Measurements from ENCODE around the gene VPS13D. TPM values are rescaled to one million over a fixed set of nuclear protein-coding genes. Genes with fewer than 3 reads are reported as not detected.

The VPS13D gene
- total RNA-seq, 2 donors from 2014 or later: 54.0 to 63.3 TPM

DNA sequence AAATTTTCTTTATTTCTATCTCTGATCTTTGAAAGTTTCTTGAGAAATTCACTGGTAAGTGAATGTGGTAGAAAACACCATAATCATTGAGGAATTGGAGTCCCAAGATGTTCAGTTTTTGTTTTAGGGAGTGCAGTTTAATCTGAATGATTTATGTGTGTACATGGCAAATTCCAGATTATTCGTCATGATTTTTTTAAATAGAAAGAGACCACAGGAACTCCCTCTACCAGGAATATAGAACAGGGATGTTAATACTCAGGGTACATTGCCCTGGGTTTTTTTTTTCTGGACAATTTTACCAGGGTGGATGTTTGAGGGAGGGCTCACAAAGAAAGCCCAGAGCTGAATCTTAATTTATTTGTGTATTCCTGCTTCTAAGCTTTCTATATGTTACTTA, 109.0 kb downstream of the VPS13D start:
- intact Hi-C loops (cut with DNase I): no loop called here
- Histone ChIP-seq H3K9me3 (no peaks in the 10 kb centered on the region), H3K27ac (peak overlapping the region in 3 of 4 donors; percentile 4 to 49 (median 23)), H3K36me3 (replicated peaks in 1 of 2; ENCODE audit: insufficient read depth in 1 of 2, low read depth in 2 of 2) (no peaks in the 10 kb centered on the region), H3K4me1 (peaks cover 89% of the 10 kb centered on the region), H3K27me3 (no peaks in the 10 kb centered on the region), H3K4me3 (no peak overlapping the region)
- DNase-seq: no peak
- WGBS, 2 donors: 15 to 23% methylated on average over 1 of the region's 1 CpG
- TF ChIP-seq, protein P1, sequence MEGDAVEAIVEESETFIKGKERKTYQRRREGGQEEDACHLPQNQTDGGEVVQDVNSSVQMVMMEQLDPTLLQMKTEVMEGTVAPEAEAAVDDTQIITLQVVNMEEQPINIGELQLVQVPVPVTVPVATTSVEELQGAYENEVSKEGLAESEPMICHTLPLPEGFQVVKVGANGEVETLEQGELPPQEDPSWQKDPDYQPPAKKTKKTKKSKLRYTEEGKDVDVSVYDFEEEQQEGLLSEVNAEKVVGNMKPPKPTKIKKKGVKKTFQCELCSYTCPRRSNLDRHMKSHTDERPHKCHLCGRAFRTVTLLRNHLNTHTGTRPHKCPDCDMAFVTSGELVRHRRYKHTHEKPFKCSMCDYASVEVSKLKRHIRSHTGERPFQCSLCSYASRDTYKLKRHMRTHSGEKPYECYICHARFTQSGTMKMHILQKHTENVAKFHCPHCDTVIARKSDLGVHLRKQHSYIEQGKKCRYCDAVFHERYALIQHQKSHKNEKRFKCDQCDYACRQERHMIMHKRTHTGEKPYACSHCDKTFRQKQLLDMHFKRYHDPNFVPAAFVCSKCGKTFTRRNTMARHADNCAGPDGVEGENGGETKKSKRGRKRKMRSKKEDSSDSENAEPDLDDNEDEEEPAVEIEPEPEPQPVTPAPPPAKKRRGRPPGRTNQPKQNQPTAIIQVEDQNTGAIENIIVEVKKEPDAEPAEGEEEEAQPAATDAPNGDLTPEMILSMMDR (IDR thresholded peaks at IDR 0.05): no peak
- no peak for TF ChIP-seq POLR2A (IDR thresholded peaks at IDR 0.05)
- ATAC-seq: no peak

DNA sequence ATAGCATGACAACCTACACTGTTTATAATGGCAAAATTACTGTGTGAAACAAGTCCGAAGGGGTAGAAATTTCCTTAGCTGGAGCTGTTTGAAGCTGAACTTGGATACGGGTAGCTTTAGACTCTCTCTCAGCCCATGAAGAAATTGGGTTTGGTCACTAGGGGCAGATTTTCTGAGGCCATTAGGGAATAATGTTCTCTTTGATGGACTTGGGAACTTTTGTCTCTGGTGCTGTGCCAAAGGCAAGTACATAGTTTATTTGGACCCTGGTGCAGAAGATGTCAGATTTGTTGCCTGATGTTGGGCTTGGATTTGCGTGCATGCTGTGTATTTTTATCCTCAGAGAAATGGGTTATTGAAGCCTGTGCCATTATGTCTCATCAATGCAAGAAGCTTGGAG, 109.6 kb downstream of the VPS13D start:
- TF ChIP-seq, protein P1 (IDR thresholded peaks at IDR 0.05): peak in 4 of 7 experiments; percentile 11 to 29 (median 25)
- TF ChIP-seq POLR2A (IDR thresholded peaks at IDR 0.05): no peak
- H3K27ac ChIP-seq: peak overlapping the region; percentile 4 to 49 (median 17)
- H3K27me3 ChIP-seq: no peaks in the 10 kb centered on the region
- peaks cover 89% of the 10 kb centered on the region for H3K4me1 ChIP-seq
- H3K9me3 ChIP-seq: no peaks in the 10 kb centered on the region
- intact Hi-C loops (cut with DNase I): no loop called here
- no peak overlapping the region for H3K4me3 ChIP-seq
- 33 to 49% methylated on average over 3 of the region's 3 CpGs for WGBS, 2 donors
- DNase-seq (peak in 2 of 4 donors; percentile 14 to 24), ATAC-seq (no peak)
- no peaks in the 10 kb centered on the region for H3K36me3 ChIP-seq (replicated peaks in 1 of 2; ENCODE audit: insufficient read depth in 1 of 2, low read depth in 2 of 2)

DNA sequence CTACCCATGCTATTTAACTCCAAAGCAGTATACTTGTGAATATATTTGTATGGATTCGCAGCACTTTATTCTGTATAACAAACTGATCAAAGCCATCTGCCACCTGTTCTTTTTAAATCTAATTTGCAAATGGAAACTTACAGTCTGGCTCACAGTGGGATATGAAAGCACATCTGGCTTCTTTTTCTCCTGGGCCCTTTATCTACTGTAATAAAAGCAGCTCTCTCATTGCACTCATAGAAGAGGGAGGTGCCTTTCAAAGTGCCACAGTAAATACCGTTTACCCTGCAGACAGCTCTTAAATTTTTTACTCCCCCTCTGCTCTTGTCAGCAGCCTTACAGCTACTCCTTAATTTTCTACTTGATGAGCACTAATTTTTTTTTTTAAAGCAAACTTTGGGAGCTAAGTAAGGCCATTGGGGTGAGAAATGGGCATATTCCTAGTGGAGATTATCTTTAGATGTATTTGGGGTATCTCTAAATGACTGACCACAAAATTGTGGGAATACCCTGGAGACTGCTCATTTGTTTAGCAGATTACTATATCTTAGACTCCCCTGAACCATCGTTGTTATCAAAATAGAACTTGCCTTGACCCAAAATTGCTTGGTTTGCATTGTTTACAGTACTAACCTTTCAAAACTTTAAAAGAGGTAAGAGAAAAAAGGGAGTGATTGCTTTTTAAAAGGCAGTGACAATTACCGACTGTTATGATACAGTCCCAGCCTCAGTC, 110.1 kb downstream of the VPS13D start:
- H3K27ac ChIP-seq: peak overlapping the region; percentile 4 to 49 (median 17)
- DNase-seq (no peak), ATAC-seq (no peak)
- no peak overlapping the region for H3K4me3 ChIP-seq
- no peak for TF ChIP-seq POLR2A (IDR thresholded peaks at IDR 0.05)
- TF ChIP-seq, protein P1 (IDR thresholded peaks at IDR 0.05): no peak
- WGBS, 2 donors: 35 to 36% methylated on average over 4 of the region's 4 CpGs
- intact Hi-C loops (cut with DNase I): no loop called here
- H3K9me3 ChIP-seq: no peaks in the 10 kb centered on the region
- peaks cover 87% of the 10 kb centered on the region for H3K4me1 ChIP-seq
- no peaks in the 10 kb centered on the region for H3K27me3 ChIP-seq
- no peaks in the 10 kb centered on the region for H3K36me3 ChIP-seq (replicated peaks in 1 of 2; ENCODE audit: insufficient read depth in 1 of 2, low read depth in 2 of 2)

DNA sequence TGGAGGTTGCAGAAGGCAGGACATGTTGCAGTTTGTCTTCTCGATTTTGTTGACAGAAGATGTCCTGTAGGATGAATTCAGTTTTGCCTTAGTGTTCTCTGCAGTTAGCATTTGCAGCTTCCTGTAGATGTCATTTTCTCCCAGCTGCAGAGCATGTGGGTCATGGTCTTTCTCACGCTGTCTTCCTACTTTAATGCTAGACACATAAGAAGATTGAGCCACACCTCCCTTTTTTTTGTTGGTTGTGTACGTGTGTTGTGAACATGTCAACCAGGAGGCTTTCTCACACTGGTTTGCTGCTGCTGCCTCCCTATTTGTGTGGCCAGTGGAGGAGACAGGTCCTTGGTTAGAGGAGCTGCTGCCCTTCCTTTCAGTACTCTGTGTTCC, 110.7 kb downstream of the VPS13D start:
- intact Hi-C loops (cut with DNase I): no loop called here
- Histone ChIP-seq H3K27ac (peak overlapping the region in 3 of 4 donors; percentile 4 to 49 (median 5)), H3K36me3 (replicated peaks in 1 of 2; ENCODE audit: insufficient read depth in 1 of 2, low read depth in 2 of 2) (no peaks in the 10 kb centered on the region), H3K27me3 (no peaks in the 10 kb centered on the region), H3K4me3 (no peak overlapping the region), H3K4me1 (peaks cover 86% of the 10 kb centered on the region), H3K9me3 (no peaks in the 10 kb centered on the region)
- WGBS, 2 donors: 52 to 58% methylated on average over 3 of the region's 3 CpGs
- ATAC-seq: no peak
- no peak for TF ChIP-seq POLR2A (IDR thresholded peaks at IDR 0.05)
- TF ChIP-seq, protein P1 (IDR thresholded peaks at IDR 0.05): no peak
- no peak for DNase-seq

DNA sequence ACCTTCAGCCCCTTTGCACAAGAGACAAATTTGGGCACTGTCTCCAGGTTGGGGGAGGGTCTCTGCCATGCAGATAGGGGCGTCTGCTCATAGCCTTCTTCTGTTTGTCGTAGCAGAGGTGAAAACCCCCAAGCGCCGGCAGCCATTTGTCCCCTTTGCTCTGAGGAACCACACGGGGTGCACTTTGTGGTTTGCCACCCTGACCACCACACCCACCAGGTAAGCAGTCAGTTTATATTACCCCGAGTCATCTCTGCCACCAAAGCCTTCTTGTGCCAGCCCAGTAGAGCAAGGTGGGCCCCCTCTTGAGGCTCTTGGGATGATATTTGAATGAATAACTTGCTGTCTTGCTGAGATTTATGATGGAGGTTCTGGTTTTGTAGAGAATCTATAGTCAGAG, 111.8 kb downstream of the VPS13D start:
- Histone ChIP-seq H3K27ac (peak overlapping the region in 2 of 4 donors; percentile 48 to 69), H3K9me3 (no peaks in the 10 kb centered on the region), H3K4me3 (no peak overlapping the region), H3K4me1 (peaks cover 86% of the 10 kb centered on the region), H3K27me3 (no peaks in the 10 kb centered on the region), H3K36me3 (replicated peaks in 1 of 2; ENCODE audit: insufficient read depth in 1 of 2, low read depth in 2 of 2) (peaks cover 0 to 2% of the 10 kb centered on the region in 2 donors)
- no peak for DNase-seq
- no peak for ATAC-seq
- WGBS, 2 donors: 92 to 96% methylated on average over 6 of the region's 6 CpGs
- intact Hi-C loops (cut with DNase I): no loop called here
- no peak for TF ChIP-seq POLR2A (IDR thresholded peaks at IDR 0.05)
- TF ChIP-seq, protein P1 (IDR thresholded peaks at IDR 0.05): no peak

Measured in body of pancreas (tissue), 4 donors.